ENCODE results near the gene SH3BGRL3.
"Not testable (repeated sequence)": the region's sequence is repeated elsewhere in the genome, so short reads cannot be mapped to it uniquely, and the experiment has no call there.

The SH3BGRL3 gene

DNA sequence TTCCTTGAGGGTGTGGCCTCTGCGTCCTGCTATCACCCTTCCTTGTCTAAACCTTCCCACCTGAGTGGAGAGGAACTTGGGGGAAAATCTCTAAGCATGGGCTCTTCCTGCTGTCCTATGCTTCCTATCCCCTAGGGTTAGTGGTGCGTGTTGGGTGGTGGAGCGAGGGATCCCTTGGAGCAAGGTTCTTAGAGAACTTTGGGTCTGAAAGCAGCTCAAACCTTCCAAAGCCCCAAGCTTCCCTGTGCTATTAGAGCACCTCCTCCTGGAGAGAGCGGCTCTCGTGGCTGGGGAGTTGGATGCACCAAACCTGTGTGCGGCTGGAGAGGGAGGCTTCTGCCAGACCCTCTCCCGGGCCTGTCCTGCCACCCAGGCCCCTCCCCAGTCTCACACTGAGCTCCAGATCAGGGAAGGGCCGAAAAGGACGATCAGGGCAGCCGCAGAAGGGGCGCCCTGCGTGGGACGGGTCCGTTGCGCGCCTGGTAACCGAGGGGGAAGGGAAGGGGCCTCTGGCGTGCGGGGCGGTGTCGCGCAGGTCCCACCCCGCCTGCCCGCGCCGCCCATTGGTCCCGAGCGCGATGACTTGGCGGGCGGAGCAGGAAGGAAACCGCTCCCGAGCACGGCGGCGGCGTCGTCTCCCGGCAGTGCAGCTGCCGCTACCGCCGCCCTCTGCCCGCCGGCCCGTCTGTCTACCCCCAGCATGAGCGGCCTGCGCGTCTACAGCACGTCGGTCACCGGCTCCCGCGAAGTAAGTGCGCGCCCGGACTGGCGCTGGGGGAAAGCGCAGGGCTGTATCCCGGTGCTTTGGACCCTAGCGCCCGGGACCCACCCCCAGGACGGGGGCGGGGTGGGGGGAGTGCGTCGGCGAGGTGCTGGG, at the start of gene SH3BGRL3:
TSS of gene SH3BGRL3 (plus strand) at position 631 of the 877 bp plus-strand sequence. CDS start at position 701, 70 bp downstream.
- peak; percentile 83 for DNase-seq

GRCh38 chr1:26230682-26231081, 49.2 kb upstream of the SH3BGRL3 start:
- not testable (repeated sequence) for DNase-seq

- peak; percentile 97 for DNase-seq
Measured at GRCh38 chr1:26233903-26234643, 45.8 kb upstream of the SH3BGRL3 start, which contains the start of gene CEP85. Gene CEP85, plus strand, starts transcription at chr1:26234200. Its CDS starts 5,584 bp downstream, at chr1:26239784.

DNA sequence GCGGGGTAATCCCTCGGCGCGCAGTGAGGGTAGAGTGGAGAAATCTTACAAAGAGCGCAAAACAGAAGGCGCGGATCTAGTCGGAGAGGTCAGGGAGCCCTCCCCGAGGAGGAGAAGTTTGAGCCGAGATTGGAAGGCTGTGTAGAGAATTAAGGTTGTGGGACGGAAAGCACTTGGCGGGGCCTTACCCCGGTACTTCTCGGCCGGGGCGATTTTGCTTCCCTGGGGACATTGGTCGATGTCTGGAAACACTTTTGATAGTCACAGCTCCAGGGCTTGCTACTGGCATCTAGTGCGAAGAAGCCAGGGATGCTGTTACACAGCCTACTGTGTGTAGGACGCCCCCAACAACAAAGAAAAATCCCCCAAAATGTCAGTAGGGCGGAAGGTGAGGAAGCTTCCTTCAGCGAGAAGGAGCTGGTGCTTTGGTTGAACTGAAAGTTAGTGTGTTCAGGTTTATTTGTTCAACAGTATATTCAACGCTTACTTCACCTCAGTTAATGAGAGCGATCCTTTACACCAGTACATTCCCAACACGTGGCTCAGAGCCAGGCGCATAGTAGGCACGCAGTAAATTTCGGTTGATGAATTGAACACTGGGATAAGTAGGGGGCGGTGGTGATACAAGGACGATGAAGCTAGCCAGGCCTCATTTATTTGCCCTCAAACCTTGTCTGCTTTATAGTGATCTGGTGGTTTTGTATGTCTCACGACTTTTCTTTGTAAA, 45.1 kb upstream of the SH3BGRL3 start:
- DNase-seq = no peak

GRCh38 chr1:26237230-26237966, 42.5 kb upstream of the SH3BGRL3 start:
- DNase-seq = no peak

DNA sequence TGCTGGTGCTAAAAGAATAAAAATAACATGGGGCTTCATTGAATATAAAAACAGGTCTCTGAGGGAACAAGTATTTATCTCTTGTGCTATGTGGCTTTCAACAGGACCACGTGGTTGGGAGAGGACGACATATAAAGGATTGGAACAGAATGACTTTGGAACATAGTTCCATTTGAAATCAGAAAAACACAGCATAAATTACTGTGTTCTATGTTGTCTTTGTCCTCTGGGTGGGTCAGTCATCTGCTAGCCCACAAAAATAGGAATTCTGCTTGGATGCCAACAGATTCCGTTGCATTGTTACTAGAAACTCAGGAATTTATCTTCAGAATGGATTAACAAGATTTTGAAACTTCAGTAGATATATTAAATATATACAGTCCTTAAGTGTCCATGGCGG, 40.0 kb upstream of the SH3BGRL3 start:
- no peak for DNase-seq

DNA sequence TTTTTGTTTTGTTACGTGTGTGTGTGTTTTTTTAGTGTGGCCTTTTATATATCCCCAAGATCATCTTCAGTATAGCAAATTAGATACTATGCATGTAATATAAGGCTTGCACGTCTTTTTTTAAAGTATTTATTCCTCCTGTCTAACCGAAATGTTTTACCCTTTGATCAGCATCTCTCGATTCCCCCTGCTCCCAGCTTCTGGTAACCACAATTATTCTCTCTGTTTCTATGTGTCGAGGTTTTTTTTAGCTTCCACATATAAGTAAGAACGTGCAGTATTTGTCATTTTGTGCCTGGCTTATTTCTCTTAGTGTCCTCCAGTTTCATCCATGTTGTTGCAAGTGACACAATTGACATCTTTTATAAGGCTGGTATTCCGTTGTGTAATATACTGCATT, 27.2 kb upstream of the SH3BGRL3 start:
- DNase-seq = no peak

DNA sequence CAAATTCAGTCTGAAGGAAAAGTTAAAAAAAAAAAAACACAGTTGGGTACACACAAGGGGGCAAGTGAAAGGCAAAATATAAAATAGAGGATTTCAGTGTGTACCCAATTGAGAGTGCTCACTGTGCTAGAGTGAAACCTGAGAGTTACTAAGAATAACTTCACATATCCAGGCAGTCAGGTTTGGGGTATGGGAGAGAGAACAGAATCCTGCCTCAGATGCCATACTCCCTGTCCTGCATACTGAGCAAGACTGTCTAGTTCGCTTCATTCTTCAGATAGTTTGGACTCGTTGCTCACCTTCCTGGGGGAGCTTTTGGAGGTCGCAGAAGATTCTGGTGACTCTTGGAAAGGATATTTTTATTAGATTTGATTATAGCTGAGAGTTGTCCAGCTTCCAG, 25.5 kb upstream of the SH3BGRL3 start:
- DNase-seq = no peak

GRCh38 chr1:26257222-26257621, 22.7 kb upstream of the SH3BGRL3 start:
- DNase-seq = no peak

- no peak for DNase-seq
Measured at GRCh38 chr1:26259005-26259404, 20.9 kb upstream of the SH3BGRL3 start.

- no peak for DNase-seq
Measured at GRCh38 chr1:26259578-26259977, 20.3 kb upstream of the SH3BGRL3 start.

DNA sequence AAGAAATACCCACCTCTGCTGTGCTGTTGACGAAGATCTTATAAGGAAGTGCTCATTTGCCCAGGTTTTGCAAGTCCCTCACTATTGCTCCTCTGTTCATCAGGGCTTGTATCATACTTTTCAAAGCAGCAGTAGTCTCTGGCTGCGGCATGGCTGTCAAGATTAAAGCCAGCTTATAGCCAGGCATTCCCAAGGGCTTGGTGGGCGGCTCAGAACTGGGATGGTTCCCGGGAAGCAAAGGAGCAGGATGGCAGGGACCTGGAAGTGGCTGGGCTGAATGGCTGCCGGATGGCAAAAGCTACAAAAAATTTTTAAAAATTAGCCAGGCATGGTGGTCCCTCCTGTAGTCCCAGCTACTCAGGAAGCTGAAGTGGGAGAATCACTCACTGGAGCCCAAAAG, 16.7 kb upstream of the SH3BGRL3 start:
- DNase-seq = no peak

GRCh38 chr1:26265405-26265804, 14.5 kb upstream of the SH3BGRL3 start:
- no peak for DNase-seq

GRCh38 chr1:26268290-26269197, 11.3 kb upstream of the SH3BGRL3 start:
- DNase-seq = no peak

GRCh38 chr1:26269198-26269550, 10.7 kb upstream of the SH3BGRL3 start:
- DNase-seq = no peak

GRCh38 chr1:26274801-26275425, 5.0 kb upstream of the SH3BGRL3 start:
- peak; percentile 53 for DNase-seq

DNA sequence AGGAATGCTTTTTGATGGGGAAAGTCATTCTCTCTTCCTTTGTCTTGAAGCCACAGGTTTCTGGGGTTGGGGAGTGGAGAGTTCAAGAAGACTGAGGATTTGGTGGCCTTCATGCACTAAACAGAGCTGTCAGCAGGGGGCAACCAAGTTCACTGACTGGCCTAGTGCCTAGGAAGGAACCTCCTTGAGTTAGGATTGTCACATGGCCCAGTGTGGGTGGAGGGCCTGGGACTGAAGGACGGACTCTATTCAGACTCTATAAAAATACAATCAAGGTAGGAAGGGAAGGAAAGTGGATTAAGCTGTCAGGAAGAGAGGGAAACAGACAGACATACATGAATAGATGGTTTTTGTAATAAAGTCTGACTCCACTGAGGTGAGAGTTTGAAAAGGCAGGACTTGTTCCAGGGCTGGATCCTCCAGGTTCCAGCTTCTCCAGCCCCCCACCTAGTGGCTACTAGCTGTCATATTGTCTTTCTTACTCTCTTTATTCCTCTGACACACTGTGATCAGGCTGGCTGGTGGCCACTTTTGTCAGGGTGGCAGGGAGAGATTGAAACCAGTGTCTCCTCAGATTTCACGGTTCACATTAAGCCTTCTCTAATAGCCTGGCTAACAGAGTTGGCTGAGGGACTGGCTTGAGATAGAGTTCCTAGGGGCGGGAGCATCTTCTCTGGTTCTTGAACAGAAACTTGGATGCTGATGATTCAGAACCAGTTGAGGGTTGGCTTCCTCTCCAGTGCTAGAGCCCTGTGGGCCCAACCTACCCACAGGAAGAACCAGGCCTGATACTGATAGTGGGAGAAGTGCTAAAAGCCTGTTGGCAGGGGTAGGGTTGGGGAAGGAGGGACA, 4.1 kb upstream of the SH3BGRL3 start:
- peak; percentile 75 for DNase-seq

DNA sequence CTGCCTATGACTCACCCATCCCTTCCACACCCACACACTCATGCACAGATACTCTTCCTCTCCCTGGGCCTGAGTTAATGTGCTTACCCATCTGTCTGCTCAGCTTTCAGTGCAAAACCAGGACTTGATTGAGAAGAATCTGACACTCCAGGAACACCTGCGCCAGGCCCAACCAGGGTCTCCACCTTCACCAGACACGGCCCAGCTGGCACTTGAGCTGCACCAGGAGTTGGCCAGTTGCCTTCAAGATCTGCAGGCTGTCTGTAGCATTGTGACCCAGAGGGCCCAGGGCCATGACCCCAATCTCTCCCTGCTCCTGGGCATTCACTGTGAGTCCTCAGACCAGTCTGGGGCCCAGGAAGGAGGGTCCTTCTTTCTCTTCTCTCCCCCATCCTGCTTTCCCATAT, 3.5 kb upstream of the SH3BGRL3 start:
- DNase-seq = no peak

DNA sequence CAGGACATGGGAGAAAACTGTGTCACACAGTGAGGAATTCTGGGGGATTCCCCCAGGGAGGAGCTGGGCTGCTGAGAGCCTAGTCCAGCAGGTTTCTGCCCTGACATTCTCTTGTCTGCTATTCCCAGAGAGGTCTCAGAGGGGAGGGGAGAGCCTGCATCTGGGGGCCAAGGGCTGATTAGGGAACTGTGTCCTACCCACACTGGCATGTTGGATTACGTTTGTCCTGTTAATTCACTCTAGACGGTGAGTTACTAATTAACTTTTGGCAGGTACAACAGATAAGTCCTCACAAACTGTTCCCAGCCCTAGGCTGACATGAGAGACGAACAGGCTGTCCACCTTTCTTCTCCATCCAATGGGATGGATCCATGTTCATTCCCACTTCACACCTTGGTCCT, 2.6 kb upstream of the SH3BGRL3 start:
- no peak for DNase-seq

DNA sequence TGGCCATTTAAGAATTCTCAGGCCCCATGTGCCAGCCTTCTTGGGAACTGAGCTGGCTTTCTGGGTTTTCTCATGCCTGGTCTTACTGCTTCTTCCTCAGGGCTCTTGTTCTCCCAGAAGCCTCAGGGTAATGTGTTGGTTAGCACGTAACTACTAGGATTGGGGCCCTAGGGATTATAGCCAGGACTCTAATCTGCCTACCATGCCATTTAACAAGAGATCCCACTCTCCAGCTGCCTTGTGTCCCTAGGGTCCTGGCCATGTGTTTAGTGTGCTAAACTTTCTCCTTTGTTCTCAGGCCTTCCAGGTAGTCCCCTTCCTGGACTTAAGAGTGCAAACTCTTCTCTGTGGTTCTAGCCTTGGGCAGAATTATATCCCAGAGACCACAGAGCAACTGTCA, 2.2 kb upstream of the SH3BGRL3 start:
- DNase-seq = no peak

Measured in CD4-positive, alpha-beta T cell treated with Interferon gamma for 1 hour (primary cell).